K562 (cell line): ENCODE data around the gene KRT75. TPM values are rescaled to one million over a fixed set of nuclear protein-coding genes. Genes with fewer than 3 reads are reported as not detected.

ENCODE experiments used
- ATAC-seq: fragments of 200-7000 bp; cut with Tn5 transposase; 3 replicates; pipeline ENCODE4 v1.9.1; 2020; ENCODE audit warnings: moderate library complexity
- BruUV-seq: library from RNA; stranded (reverse); fragments of 400-500 nt; replicated peaks from 2 replicates; lab custom pipeline; 2021; lab: Mats Ljungman, UMichigan
- CTCF ChIA-PET: fragments of 300-600 bp; formaldehyde crosslinking; extraction: SDS; loops from one replicate; lab custom pipeline; 2021; ENCODE audit warnings: low intra/inter-chr PET ratio; lab: Yijun Ruan, JAX
- POLR2A ChIA-PET: fragments of 300-600, 350-650 bp; sonication (Branson Sonifier 250); formaldehyde crosslinking; extraction: SDS; loops from one replicate; lab custom pipeline; 2021; ENCODE audit warnings: antibody characterized with exemption, inconsistent platforms; lab: Yijun Ruan, JAX
- DNase-seq, 4 experiments: peaks; one replicate each; pipeline versions ENCODE4 v3.0.0 to v3.0.0-alpha.2; 2011 to 2018; ENCODE audit warnings: low spot score in 3 of 4, mixed read lengths in 3 of 4; ENCODE audit errors: extremely low read depth in 1 of 4
- FAIRE-seq: peaks from 2 replicates; lab custom pipeline; 2011; peaks lifted over from hg19 to GRCh38; lab: Jason Lieb, UNC
- H2AFZ ChIP-seq: 2 replicates; pipeline ENCODE4 v1.6.0; 2011; ENCODE audit warnings: low read depth, low read length, control low read depth, inconsistent platforms
- H3K27ac ChIP-seq: fragments of 200-600 bp; 3 replicates; pipeline ENCODE4 v1.8.0; 2011; ENCODE audit warnings: low read depth, mild to moderate bottlenecking, control low read depth, inconsistent platforms, low read length, moderate library complexity, mixed read lengths; ENCODE audit errors: extremely low read depth
- H3K27me3 ChIP-seq, 2 experiments: fragments of 300-600 bp in 1 of 2; 2 replicates in 1 of 2; 3 replicates in 1 of 2; pipeline versions ENCODE4 v1.6.0 to v1.8.0; 2011; ENCODE audit warnings: inconsistent platforms in 2 of 2, low read length in 2 of 2, mild to moderate bottlenecking in 1 of 2, mixed read lengths in 1 of 2, moderate library complexity in 1 of 2; ENCODE audit not compliant: control insufficient read depth in 2 of 2, insufficient read depth in 2 of 2
- H3K36me3 ChIP-seq: fragments of 300-600 bp; 3 replicates; pipeline ENCODE4 v1.8.0; 2011; ENCODE audit warnings: mild to moderate bottlenecking, low read length, inconsistent platforms; ENCODE audit not compliant: control insufficient read depth, insufficient read depth
- H3K4me1 ChIP-seq, 2 experiments: fragments of 200-600 bp in 1 of 2; replicated peaks in 1 of 2; 2 replicates in 1 of 2; 3 replicates in 1 of 2; pipeline versions ENCODE4 v1.5.1 to v1.8.0; 2011; ENCODE audit warnings: inconsistent platforms in 2 of 2, low read length in 2 of 2, mild to moderate bottlenecking in 1 of 2, mixed read lengths in 1 of 2, moderate library complexity in 1 of 2; ENCODE audit not compliant: control insufficient read depth in 2 of 2, insufficient read depth in 2 of 2
- H3K4me2 ChIP-seq: 2 replicates; pipeline ENCODE4 v1.6.1; 2011; ENCODE audit warnings: low read length, control low read depth, inconsistent platforms, mixed read lengths; ENCODE audit not compliant: insufficient read depth
- H3K4me3 ChIP-seq: fragments of 200-600 bp; sonication (generic), shearing (Covaris generic); 2 replicates; pipeline ENCODE4 v1.5.1; 2016; ENCODE audit warnings: control low read depth, inconsistent platforms
- H3K79me2 ChIP-seq: fragments of 200-600 bp; 3 replicates; pipeline ENCODE4 v1.8.0; 2011; ENCODE audit warnings: low read length, inconsistent platforms; ENCODE audit not compliant: control insufficient read depth, insufficient read depth
- H3K9ac ChIP-seq, 2 experiments: 2 replicates each; pipeline versions ENCODE4 v1.6.0 to v1.6.1; 2011; ENCODE audit warnings: low read depth in 2 of 2, low read length in 2 of 2, control low read depth in 1 of 2, inconsistent platforms in 1 of 2, mild to moderate bottlenecking in 1 of 2, mixed read lengths in 1 of 2; ENCODE audit not compliant: insufficient read depth in 1 of 2
- H3K9me1 ChIP-seq: one replicate; pipeline ENCODE4 v1.6.0; 2011; ENCODE audit warnings: inconsistent platforms, mild to moderate bottlenecking, low read length, moderate library complexity; ENCODE audit not compliant: control insufficient read depth, insufficient read depth
- H3K9me3 ChIP-seq: replicated peaks from 2 replicates; pipeline ENCODE4 v1.5.1; 2011; ENCODE audit warnings: low read depth, low read length, inconsistent platforms; ENCODE audit not compliant: control insufficient read depth, insufficient read depth
- H4K20me1 ChIP-seq: replicated peaks from 2 replicates; pipeline ENCODE4 v1.6.1; 2011; ENCODE audit warnings: low read length, inconsistent platforms, mixed read lengths; ENCODE audit not compliant: control insufficient read depth, insufficient read depth
- IRF1 ChIP-seq: sonication (generic); formaldehyde crosslinking; IDR thresholded peaks from 2 replicates; pipeline ENCODE4 v1.8.0; 2022; ENCODE audit warnings: missing genetic modification reagents, mild to moderate bottlenecking, borderline replicate concordance
- MCM3 ChIP-seq: fragments of 450-650 bp; IDR thresholded peaks from 2 replicates; pipeline ENCODE4 v1.6.1; 2016
- MYC ChIP-seq, 2 experiments: fragments of 250-450 bp in 1 of 2; sonication (Bioruptor Pico) in 1 of 2; IDR thresholded peaks; 2 replicates each; pipeline versions ENCODE4 v1.5.1 to v1.6.1; 2012 to 2021; ENCODE audit warnings: low read depth in 2 of 2, borderline replicate concordance in 1 of 2, improper control_type of control experiment in 1 of 2, low read length in 1 of 2, mild to moderate bottlenecking in 1 of 2, moderate library complexity in 1 of 2
- SAFB2 ChIP-seq: fragments of 200-400 bp; formaldehyde crosslinking; IDR thresholded peaks from 2 replicates; pipeline ENCODE4 v1.6.1; 2018; ENCODE audit warnings: borderline replicate concordance, low read length, low read depth, moderate library complexity; ENCODE audit not compliant: severe bottlenecking
- SETDB1 ChIP-seq: IDR thresholded peaks from one replicate; pipeline ENCODE4 v1.6.1; 2012; ENCODE audit warnings: low read length, control low read depth, inconsistent platforms
- SIRT6 ChIP-seq: IDR thresholded peaks from one replicate; pipeline ENCODE4 v1.6.1; 2012; ENCODE audit warnings: low read depth, mild to moderate bottlenecking, control low read depth, inconsistent platforms, low read length, moderate library complexity
- SLC30A9 ChIP-seq: fragments of 250-450 bp; sonication (Bioruptor Pico); IDR thresholded peaks from 2 replicates; pipeline ENCODE4 v1.8.0; 2022; ENCODE audit warnings: mild to moderate bottlenecking, moderate library complexity
- SP2 ChIP-seq: IDR thresholded peaks from 2 replicates; pipeline ENCODE4 v1.6.1; 2011; ENCODE audit warnings: mild to moderate bottlenecking, low read depth, low read length, moderate library complexity; ENCODE audit not compliant: poor library complexity, severe bottlenecking; ENCODE audit errors: extremely low read depth
- TBL1XR1 ChIP-seq, 2 experiments: IDR thresholded peaks; 2 replicates each; pipeline ENCODE4 v1.6.1; 2012; ENCODE audit warnings: improper control_type of control experiment in 2 of 2, low read length in 2 of 2, mild to moderate bottlenecking in 1 of 2
- ZNF445 ChIP-seq: fragments of 250-450 bp; sonication (Bioruptor Pico); IDR thresholded peaks from 2 replicates; pipeline ENCODE4 v1.4.0; 2020; ENCODE audit warnings: low read depth, mild to moderate bottlenecking, moderate library complexity
- WGBS: fragments of 100-300 bp; shearing (Covaris generic); methylation state at CpG from one replicate; pipeline ENCODE4 v1.1.6; 2016; ENCODE audit warnings: low coverage, mixed read lengths; ENCODE audit not compliant: insufficient coverage; ENCODE audit errors: missing lambda C conversion rate; 5-methylcytosine and 5-hydroxymethylcytosine counted together
- in situ Hi-C: fragments of 300-500 bp; cut with MboI; formaldehyde crosslinking; loops from 4 replicates; pipeline ENCODE4 v1.15.0; 2018; ENCODE audit warnings: inconsistent platforms, mixed read lengths
- intact Hi-C: fragments of 100-400 bp; cut with micrococcal nuclease; formaldehyde crosslinking; loops from 2 replicates; pipeline ENCODE4 v1.14.2; 2022
- polyA plus RNA-seq, 8 experiments: library from polyadenylated mRNA; depleted of rRNA in 4 of 8; stranded (reverse) in 5 of 8; unstranded in 3 of 8; fragments of >200 nt; fragmentation: Nextera tagmentation in 2 of 8; fragmentation: Illumina TruSeq in 1 of 8; extraction: Ambion mirVana in 2 of 8; extraction: Trizol in 1 of 8; gene quantifications; 2 replicates each; pipeline versions ENCODE4 v1.2.1 to v1.2.3, GENCODE V29; 2011 to 2014; ENCODE audit warnings: inconsistent platforms in 1 of 8, missing spikeins in 1 of 8
- total RNA-seq, 7 experiments: library from RNA; depleted of rRNA in 6 of 7; stranded (reverse); fragments of >200 nt in 6 of 7; fragmentation: Illumina TruSeq in 2 of 7; extraction: Trizol in 2 of 7; gene quantifications; 2 replicates each; pipeline versions ENCODE4 v1.2.1 to v1.2.3, GENCODE V29; 2011 to 2021; ENCODE audit warnings: low replicate concordance in 1 of 7
- TF ChIP-seq, protein P1 (sequence below), 2 experiments: fragments of 450-650 bp; IDR thresholded peaks; 2 replicates each; pipeline ENCODE4 v1.6.1; 2016; ENCODE audit warnings: mild to moderate bottlenecking in 2 of 2, borderline replicate concordance in 1 of 2, low read depth in 1 of 2, moderate library complexity in 1 of 2
- TF ChIP-seq, protein P2 (sequence below): fragments of 250-450 bp; sonication (Bioruptor Pico); IDR thresholded peaks from 2 replicates; pipeline ENCODE4 v1.8.0; 2022; ENCODE audit warnings: moderate library complexity, mild to moderate bottlenecking, inconsistent platforms

Gene KRT75
- total and polyA plus RNA-seq, 9 of the 15 experiments (the other 6 are each of a cell fraction or from before 2014, with no cell fraction given): not detected

- H3K9me3 ChIP-seq: no peaks in the 10 kb centered on the region
- H3K27ac ChIP-seq: no peak overlapping the region
- H3K4me2 ChIP-seq: no peak overlapping the region
- in situ Hi-C loops: no loop called here
- no peak for FAIRE-seq
- no peaks in the 10 kb centered on the region for H3K9me1 ChIP-seq
- peaks cover 15 to 53% of the 10 kb centered on the region in 2 experiments for H3K27me3 ChIP-seq
- WGBS: 0% methylated on average over 6 of the region's 6 CpGs
- CTCF ChIA-PET: no interaction called here
- no peak for ATAC-seq
- DNase-seq: no peak
- no peaks in the 10 kb centered on the region for H3K4me1 ChIP-seq
- BruUV-seq: no TSS peak
- intact Hi-C loops: no loop called here
- H3K4me3 ChIP-seq: no peak overlapping the region
- POLR2A ChIA-PET: interaction anchor here (0.6 kb wide), 2 partner anchors 96 to 457 kb away, joined by 3 read pairs; no protein-coding TSS in a partner anchor
- H3K36me3 ChIP-seq: no peaks in the 10 kb centered on the region
- no peak overlapping the region for H3K9ac ChIP-seq
- 0 out of 2 replicates have a peak, but pooled peaks cover 2% of the 10 kb centered on the region for H4K20me1 ChIP-seq
- no peak for TF ChIP-seq SP2
- TF ChIP-seq SIRT6: no peak
- TF ChIP-seq TBL1XR1 (IDR thresholded peaks at IDR 0.05; ENCODE audit: low read length in 2 of 2): no peak
- TF ChIP-seq, protein P1, sequence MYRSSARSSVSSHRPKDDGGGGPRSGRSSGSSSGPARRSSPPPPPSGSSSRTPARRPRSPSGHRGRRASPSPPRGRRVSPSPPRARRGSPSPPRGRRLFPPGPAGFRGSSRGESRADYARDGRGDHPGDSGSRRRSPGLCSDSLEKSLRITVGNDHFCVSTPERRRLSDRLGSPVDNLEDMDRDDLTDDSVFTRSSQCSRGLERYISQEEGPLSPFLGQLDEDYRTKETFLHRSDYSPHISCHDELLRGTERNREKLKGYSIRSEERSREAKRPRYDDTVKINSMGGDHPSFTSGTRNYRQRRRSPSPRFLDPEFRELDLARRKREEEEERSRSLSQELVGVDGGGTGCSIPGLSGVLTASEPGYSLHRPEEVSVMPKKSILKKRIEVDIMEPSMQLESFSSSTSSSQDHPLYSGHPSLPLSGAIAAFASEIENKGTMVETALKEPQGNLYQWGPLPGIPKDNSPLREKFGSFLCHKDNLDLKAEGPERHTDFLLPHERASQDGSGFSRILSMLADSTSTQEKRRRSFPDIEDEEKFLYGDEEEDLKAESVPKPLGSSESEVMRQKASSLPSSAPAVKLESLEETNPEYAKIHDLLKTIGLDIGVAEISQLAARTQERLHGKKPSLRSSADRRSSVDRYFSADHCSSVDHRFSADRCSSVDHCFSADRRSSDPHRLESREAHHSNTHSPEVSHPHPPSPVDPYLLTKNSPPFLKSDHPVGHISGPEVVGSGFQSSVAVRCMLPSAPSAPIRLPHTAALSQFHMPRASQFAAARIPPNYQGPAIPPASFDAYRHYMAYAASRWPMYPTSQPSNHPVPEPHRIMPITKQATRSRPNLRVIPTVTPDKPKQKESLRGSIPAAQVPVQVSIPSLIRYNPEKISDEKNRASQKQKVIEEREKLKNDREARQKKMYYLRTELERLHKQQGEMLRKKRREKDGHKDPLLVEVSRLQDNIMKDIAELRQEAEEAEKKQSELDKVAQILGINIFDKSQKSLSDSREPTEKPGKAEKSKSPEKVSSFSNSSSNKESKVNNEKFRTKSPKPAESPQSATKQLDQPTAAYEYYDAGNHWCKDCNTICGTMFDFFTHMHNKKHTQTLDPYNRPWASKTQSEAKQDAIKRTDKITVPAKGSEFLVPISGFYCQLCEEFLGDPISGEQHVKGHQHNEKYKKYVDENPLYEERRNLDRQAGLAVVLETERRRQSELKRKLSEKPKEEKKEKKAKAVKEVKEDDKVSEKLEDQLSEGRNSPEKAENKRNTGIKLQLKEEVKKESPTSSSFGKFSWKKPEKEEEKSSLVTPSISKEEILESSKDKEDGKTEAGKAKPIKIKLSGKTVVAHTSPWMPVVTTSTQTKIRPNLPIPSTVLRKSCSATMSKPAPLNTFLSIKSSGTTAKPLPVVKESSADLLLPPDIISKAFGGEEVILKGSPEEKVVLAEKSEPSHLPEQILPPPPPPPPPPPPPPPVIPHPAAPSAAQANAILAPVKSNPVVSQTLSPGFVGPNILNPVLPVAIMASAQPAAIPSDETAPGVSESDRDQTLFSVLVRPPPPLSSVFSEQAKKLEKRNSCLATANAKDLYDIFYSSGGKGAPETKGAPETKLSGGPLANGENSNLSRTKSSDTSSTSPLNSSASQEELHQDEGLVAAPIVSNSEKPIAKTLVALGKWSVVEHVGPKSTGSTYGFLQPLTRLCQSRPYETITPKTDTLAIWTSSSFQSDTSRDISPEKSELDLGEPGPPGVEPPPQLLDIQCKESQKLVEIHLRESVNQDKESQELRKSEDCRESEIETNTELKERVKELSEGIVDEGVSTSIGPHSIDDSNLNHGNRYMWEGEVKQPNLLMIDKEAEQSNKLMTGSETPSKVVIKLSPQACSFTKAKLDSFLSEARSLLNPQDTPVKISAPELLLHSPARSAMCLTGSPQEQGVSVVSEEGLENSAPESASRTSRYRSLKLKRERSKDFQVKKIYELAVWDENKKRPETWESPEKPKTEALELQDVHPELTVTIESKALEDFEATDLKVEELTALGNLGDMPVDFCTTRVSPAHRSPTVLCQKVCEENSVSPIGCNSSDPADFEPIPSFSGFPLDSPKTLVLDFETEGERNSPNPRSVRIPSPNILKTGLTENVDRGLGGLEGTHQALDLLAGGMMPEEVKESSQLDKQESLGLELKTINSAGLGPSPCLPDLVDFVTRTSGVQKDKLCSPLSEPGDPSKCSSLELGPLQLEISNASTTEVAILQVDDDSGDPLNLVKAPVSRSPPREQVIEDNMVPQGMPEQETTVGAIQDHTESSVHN (IDR thresholded peaks at IDR 0.05; ENCODE audit: borderline replicate concordance in 1 of 2, low read depth in 1 of 2): no peak
- TF ChIP-seq IRF1 (CRISPR knock-in tag): no peak
- no peak for TF ChIP-seq SAFB2
- no peak for TF ChIP-seq SLC30A9 (CRISPR knock-in tag)
- no peak for TF ChIP-seq MYC (IDR thresholded peaks at IDR 0.05; ENCODE audit: low read depth, low read length)
- no peak for TF ChIP-seq MYC (CRISPR knock-in tag; IDR thresholded peaks at IDR 0.05; ENCODE audit: borderline replicate concordance, low read depth)
- TF ChIP-seq MCM3: no peak
- TF ChIP-seq ZNF445 (CRISPR knock-in tag): no peak
- no peak for TF ChIP-seq SETDB1
- TF ChIP-seq, protein P2, sequence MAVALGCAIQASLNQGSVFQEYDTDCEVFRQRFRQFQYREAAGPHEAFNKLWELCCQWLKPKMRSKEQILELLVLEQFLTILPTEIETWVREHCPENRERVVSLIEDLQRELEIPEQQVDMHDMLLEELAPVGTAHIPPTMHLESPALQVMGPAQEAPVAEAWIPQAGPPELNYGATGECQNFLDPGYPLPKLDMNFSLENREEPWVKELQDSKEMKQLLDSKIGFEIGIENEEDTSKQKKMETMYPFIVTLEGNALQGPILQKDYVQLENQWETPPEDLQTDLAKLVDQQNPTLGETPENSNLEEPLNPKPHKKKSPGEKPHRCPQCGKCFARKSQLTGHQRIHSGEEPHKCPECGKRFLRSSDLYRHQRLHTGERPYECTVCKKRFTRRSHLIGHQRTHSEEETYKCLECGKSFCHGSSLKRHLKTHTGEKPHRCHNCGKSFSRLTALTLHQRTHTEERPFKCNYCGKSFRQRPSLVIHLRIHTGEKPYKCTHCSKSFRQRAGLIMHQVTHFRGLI (CRISPR knock-in tag): no peak
- H2AFZ ChIP-seq: no peak overlapping the region
- no peaks in the 10 kb centered on the region for H3K79me2 ChIP-seq
Measured at GRCh38 chr12:52435659-52435999, 1.5 kb upstream of the KRT75 start.
